Stomach (tissue), 4 donors: ENCODE data around the gene TMEM150A.
A peak's percentile ranks its signal among the peaks of the same experiment; 100 is the strongest.

ENCODE experiments used
- EP300 ChIP-seq: sonication (generic); formaldehyde crosslinking; IDR thresholded peaks from one replicate; pipeline ENCODE4 v1.6.1; 2017; ENCODE audit warnings: antibody characterized with exemption
- POLR2A ChIP-seq, 4 donors: fragments of 450-650 bp; IDR thresholded peaks; one replicate each; pipeline ENCODE4 v1.6.1; 2016; ENCODE audit warnings: antibody characterized with exemption in 4 of 4, control low read depth in 2 of 4, mild to moderate bottlenecking in 1 of 4, moderate library complexity in 1 of 4
- TF ChIP-seq, protein P1 (sequence below), 7 experiments: fragments of 450-650 bp in 4 of 7; fragments of 200-600 bp in 3 of 7; sonication (generic) in 3 of 7; IDR thresholded peaks; one replicate each; pipeline ENCODE4 v1.5.1; 2016 to 2019; ENCODE audit warnings: antibody characterized with exemption in 7 of 7, control low read depth in 2 of 7, mild to moderate bottlenecking in 1 of 7

DNA sequence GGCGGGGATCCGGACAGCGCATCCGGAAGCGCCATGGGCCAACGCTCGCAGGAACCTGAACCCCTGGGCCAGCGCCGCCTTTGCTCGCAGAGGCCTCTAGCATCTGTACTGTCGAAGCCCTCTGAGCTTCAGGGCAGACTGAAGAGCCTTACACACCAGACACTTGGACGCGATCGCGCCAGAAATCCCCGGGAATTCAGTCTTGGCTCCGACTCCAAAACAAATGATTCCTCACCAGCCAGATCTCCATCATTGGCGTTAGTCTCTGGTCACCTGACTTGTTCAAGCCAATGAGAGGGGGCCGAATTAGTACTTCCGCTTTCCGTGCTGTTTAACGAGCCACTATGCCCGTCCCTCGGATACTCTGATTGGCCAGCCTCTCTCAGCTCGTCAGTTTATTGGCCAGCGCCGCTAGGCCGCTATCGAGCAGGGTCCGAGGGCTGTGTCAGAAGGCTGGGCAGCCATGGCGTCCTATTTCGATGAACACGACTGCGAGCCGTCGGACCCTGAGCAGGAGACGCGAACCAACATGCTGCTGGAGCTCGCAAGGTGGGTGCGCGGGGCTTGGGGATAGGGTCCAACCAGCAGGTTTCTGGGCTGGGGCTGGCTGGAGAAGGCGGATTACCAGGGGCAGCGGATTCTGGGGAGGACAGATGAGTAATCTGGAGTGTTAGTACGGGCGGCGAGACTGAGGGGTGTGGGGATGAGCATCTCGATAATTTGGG is 7.0 kb downstream of the TMEM150A start, which contains the start of gene RNF181:
- TF ChIP-seq, protein P1, sequence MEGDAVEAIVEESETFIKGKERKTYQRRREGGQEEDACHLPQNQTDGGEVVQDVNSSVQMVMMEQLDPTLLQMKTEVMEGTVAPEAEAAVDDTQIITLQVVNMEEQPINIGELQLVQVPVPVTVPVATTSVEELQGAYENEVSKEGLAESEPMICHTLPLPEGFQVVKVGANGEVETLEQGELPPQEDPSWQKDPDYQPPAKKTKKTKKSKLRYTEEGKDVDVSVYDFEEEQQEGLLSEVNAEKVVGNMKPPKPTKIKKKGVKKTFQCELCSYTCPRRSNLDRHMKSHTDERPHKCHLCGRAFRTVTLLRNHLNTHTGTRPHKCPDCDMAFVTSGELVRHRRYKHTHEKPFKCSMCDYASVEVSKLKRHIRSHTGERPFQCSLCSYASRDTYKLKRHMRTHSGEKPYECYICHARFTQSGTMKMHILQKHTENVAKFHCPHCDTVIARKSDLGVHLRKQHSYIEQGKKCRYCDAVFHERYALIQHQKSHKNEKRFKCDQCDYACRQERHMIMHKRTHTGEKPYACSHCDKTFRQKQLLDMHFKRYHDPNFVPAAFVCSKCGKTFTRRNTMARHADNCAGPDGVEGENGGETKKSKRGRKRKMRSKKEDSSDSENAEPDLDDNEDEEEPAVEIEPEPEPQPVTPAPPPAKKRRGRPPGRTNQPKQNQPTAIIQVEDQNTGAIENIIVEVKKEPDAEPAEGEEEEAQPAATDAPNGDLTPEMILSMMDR (IDR thresholded peaks at IDR 0.05), result no peak
- TF ChIP-seq POLR2A (IDR thresholded peaks at IDR 0.05) (peak in 2 of 4 donors; percentile 52 to 61), EP300 (no peak)
